Measurements from ENCODE around the gene EXTL2.

EXTL2 gene

GRCh38 chr1:100926240-100926639 lies 31.6 kb upstream of the EXTL2 start:
- TF ChIP-seq TAF1 (IDR thresholded peaks at IDR 0.05; ENCODE audit: borderline replicate concordance, insufficient read depth, low read length): no peak
- no peak for TF ChIP-seq REST (IDR thresholded peaks at IDR 0.05; ENCODE audit: insufficient read depth in 1 of 2, low read depth in 2 of 2, low read length in 2 of 2)

- no peak for TF ChIP-seq REST (IDR thresholded peaks at IDR 0.05; ENCODE audit: insufficient read depth in 1 of 2, low read depth in 2 of 2, low read length in 2 of 2)
- TF ChIP-seq FOXP2 (optimal IDR thresholded peaks at IDR 0.05; ENCODE audit: borderline replicate concordance, extremely low read depth, extremely low read length, insufficient read depth): no peak
- no peak for TF ChIP-seq POLR2AphosphoS5 (IDR thresholded peaks at IDR 0.05; ENCODE audit: low read depth, low read length)
- TF ChIP-seq TAF1 (IDR thresholded peaks at IDR 0.05; ENCODE audit: borderline replicate concordance, insufficient read depth, low read length): no peak
- no peak for TF ChIP-seq SIN3A (IDR thresholded peaks at IDR 0.05; ENCODE audit: borderline replicate concordance, insufficient read depth, low read length)
Observed at GRCh38 chr1:100924991-100925390, 30.3 kb upstream of the EXTL2 start.

GRCh38 chr1:100924212-100924611 lies 29.6 kb upstream of the EXTL2 start:
- TF ChIP-seq TAF1 (IDR thresholded peaks at IDR 0.05; ENCODE audit: borderline replicate concordance, insufficient read depth, low read length) (no peak), SIN3A (IDR thresholded peaks at IDR 0.05; ENCODE audit: borderline replicate concordance, insufficient read depth, low read length) (no peak), REST (IDR thresholded peaks at IDR 0.05; ENCODE audit: insufficient read depth in 1 of 2, low read depth in 2 of 2, low read length in 2 of 2) (no peak), FOXP2 (optimal IDR thresholded peaks at IDR 0.05; ENCODE audit: borderline replicate concordance, extremely low read depth, extremely low read length, insufficient read depth) (no peak), POLR2AphosphoS5 (IDR thresholded peaks at IDR 0.05; ENCODE audit: low read depth, low read length) (no peak)

DNA sequence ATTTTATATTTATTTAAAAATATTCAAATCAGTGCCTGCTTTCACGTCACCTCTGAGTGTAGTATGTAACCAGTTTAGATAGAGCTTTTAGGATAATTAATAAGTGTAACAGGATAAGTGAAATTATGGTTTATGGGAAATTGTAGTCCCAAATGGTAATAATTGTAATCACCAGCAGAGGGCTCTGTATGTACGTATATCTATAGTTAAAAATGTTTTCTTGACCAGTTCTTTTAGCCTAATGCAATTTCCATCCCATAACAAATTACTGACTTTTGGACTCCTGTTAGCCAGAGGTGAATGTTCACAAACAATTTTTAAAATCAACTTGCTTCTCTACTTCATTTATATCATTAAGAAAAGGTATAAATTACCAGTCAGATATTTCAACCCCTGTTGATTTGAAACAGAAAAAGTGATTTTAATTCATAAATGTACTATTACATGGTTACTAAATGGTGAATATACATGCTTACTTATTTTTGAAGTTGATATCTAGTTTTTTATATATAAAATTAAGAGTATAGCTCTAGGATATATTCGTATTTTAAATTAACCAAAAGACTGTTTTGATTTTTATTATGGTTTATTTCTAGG lies 26.6 kb upstream of the EXTL2 start:
- TF ChIP-seq TAF1 (IDR thresholded peaks at IDR 0.05; ENCODE audit: borderline replicate concordance, insufficient read depth, low read length) (no peak), REST (IDR thresholded peaks at IDR 0.05; ENCODE audit: insufficient read depth in 1 of 2, low read depth in 2 of 2, low read length in 2 of 2) (no peak), POLR2AphosphoS5 (IDR thresholded peaks at IDR 0.05; ENCODE audit: low read depth, low read length) (no peak), FOXP2 (optimal IDR thresholded peaks at IDR 0.05; ENCODE audit: borderline replicate concordance, extremely low read depth, extremely low read length, insufficient read depth) (no peak), SIN3A (IDR thresholded peaks at IDR 0.05; ENCODE audit: borderline replicate concordance, insufficient read depth, low read length) (no peak)

DNA sequence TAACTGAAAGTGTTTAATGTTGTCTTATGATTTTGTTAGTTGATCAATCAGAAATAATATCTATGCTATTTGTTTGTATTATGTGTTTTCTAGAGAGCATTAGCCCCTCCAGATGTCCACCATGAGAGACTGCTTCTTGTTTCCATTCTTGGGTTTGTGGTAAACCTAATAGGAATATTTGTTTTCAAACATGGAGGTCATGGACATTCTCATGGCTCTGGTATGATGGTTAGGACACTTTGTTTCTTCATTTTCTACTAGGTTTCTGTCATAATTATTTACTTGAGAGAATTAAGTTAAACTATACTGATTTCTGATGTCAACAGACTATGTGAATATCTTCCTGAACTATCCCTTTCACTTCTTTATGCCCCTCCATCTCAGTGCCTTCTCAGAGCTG lies 17.4 kb upstream of the EXTL2 start:
- no peak for TF ChIP-seq FOXP2 (optimal IDR thresholded peaks at IDR 0.05; ENCODE audit: borderline replicate concordance, extremely low read depth, extremely low read length, insufficient read depth)
- no peak for TF ChIP-seq TAF1 (IDR thresholded peaks at IDR 0.05; ENCODE audit: borderline replicate concordance, insufficient read depth, low read length)
- no peak for TF ChIP-seq REST (IDR thresholded peaks at IDR 0.05; ENCODE audit: insufficient read depth in 1 of 2, low read depth in 2 of 2, low read length in 2 of 2)
- TF ChIP-seq POLR2AphosphoS5 (IDR thresholded peaks at IDR 0.05; ENCODE audit: low read depth, low read length): no peak
- TF ChIP-seq SIN3A (IDR thresholded peaks at IDR 0.05; ENCODE audit: borderline replicate concordance, insufficient read depth, low read length): no peak
